ENCODE results near the gene KPNA1.

GRCh38 chr3:122530164-122530563 lies 15.4 kb upstream of the KPNA1 start:
- no peak for TF ChIP-seq POLR2A (IDR thresholded peaks at IDR 0.05; ENCODE audit: low read length)
- TF ChIP-seq GATA1 (IDR thresholded peaks at IDR 0.05; ENCODE audit: low read depth, low read length) = no peak
